Measurements from ENCODE around the gene CILP. TPM values are rescaled to one million over a fixed set of nuclear protein-coding genes. Genes with fewer than 3 reads are reported as not detected.
A peak's percentile ranks its signal among the peaks of the same experiment; 100 is the strongest.

The CILP gene
- total and polyA plus RNA-seq, 2 of the 13 experiments (the other 11 are each of a cell fraction or from before 2014, with no cell fraction given): 0.03 TPM; not detected in 1

- POLR2A ChIA-PET: no interaction called here
- BruUV-seq (replicated peaks): no TSS peak
- no peak overlapping the region for H2AFZ ChIP-seq (ENCODE audit: low read length)
- H3K4me2 ChIP-seq (ENCODE audit: low read depth, low read length): no peak overlapping the region
- H4K20me1 ChIP-seq (ENCODE audit: insufficient read depth, low read length): no peaks in the 10 kb centered on the region
- peaks cover 1 to 13% of the 10 kb centered on the region in 2 experiments; a peak in 2 of 5 replicates for H3K27me3 ChIP-seq (ENCODE audit: control insufficient read depth in 1 of 2, insufficient read depth in 2 of 2, low read length in 2 of 2)
- no peak for FAIRE-seq
- H3K4me1 ChIP-seq (ENCODE audit: insufficient read depth, low read length): peaks cover 14% of the 10 kb centered on the region
- H3K9me3 ChIP-seq (ENCODE audit: low read length): no peaks in the 10 kb centered on the region
- no peaks in the 10 kb centered on the region for H3K79me2 ChIP-seq (ENCODE audit: insufficient read depth, low read length)
- no peaks in the 10 kb centered on the region for H3K36me3 ChIP-seq (replicated peaks in 1 of 2; ENCODE audit: control insufficient read depth in 1 of 2, insufficient read depth in 2 of 2, low read length in 2 of 2)
- no peak overlapping the region for H3K4me3 ChIP-seq (replicated peaks in 1 of 3; ENCODE audit: insufficient read depth in 1 of 3, low read depth in 2 of 3, low read length in 3 of 3)
- DNase-seq (ENCODE audit: low spot score): no peak
- no peak overlapping the region for H3K9ac ChIP-seq (ENCODE audit: insufficient read depth, low read depth, low read length)
- H3K27ac ChIP-seq (ENCODE audit: extremely low read length, insufficient read depth, low read length): no peak overlapping the region
- intact Hi-C loops (cut with micrococcal nuclease; ENCODE audit: unreplicated experiment) (no loop called here), in situ Hi-C loops (cut with HindIII; ENCODE audit: extremely low pct_ligation_motif_present, low pct_unique_long_range_greater_than_20kb) (no loop called here)
- WGBS (ENCODE audit: low lambda C conversion rate): 72% methylated on average over 3 of the region's 3 CpGs
- ATAC-seq: no peak
- CTCF ChIA-PET (ENCODE audit: low intra/inter-chr PET ratio, low total read pairs): no interaction called here
- TF ChIP-seq UBTF (CRISPR knock-in tag; IDR thresholded peaks at IDR 0.05): no peak
- TF ChIP-seq MTA3 (CRISPR knock-in tag; IDR thresholded peaks at IDR 0.05): no peak
- TF ChIP-seq HOXA7 (CRISPR knock-in tag; IDR thresholded peaks at IDR 0.05): no peak
Measured at GRCh38 chr15:65219137-65219536, 7.9 kb upstream of the CILP start.

GRCh38 chr15:65217526-65218482 lies 6.5 kb upstream of the CILP start:
- ATAC-seq (no peak; the same call in 2 of the 3 replicates), FAIRE-seq (no peak), DNase-seq (ENCODE audit: low spot score) (no peak)
- no peaks in the 10 kb centered on the region for H4K20me1 ChIP-seq (ENCODE audit: insufficient read depth, low read length)
- H3K4me3 ChIP-seq (replicated peaks in 1 of 3; ENCODE audit: insufficient read depth in 1 of 3, low read depth in 2 of 3, low read length in 3 of 3): no peak overlapping the region
- H3K27me3 ChIP-seq (ENCODE audit: control insufficient read depth in 1 of 2, insufficient read depth in 2 of 2, low read length in 2 of 2): peaks cover 1 to 16% of the 10 kb centered on the region in 2 experiments; a peak in 2 of 5 replicates
- no peaks in the 10 kb centered on the region for H3K36me3 ChIP-seq (replicated peaks in 1 of 2; ENCODE audit: control insufficient read depth in 1 of 2, insufficient read depth in 2 of 2, low read length in 2 of 2)
- H3K79me2 ChIP-seq (ENCODE audit: insufficient read depth, low read length): no peaks in the 10 kb centered on the region
- TF ChIP-seq RFX1 (IDR thresholded peaks at IDR 0.05) (peak; percentile 47; the same call in 1 of the 2 replicates), MLLT10 (CRISPR knock-in tag; IDR thresholded peaks at IDR 0.05) (no peak)
- 34% methylated on average over 7 of the region's 10 CpGs for WGBS (ENCODE audit: low lambda C conversion rate)
- H3K9ac ChIP-seq (ENCODE audit: insufficient read depth, low read depth, low read length): no peak overlapping the region
- H2AFZ ChIP-seq (ENCODE audit: low read length): no peak overlapping the region
- ChIA-PET POLR2A (interaction anchor here (0.6 kb wide), 1 partner anchor 27 kb away, joined by 3 read pairs; no protein-coding TSS in a partner anchor), CTCF (ENCODE audit: low intra/inter-chr PET ratio, low total read pairs) (no interaction called here)
- intact Hi-C loops (cut with micrococcal nuclease; ENCODE audit: unreplicated experiment) (no loop called here), in situ Hi-C loops (cut with HindIII; ENCODE audit: extremely low pct_ligation_motif_present, low pct_unique_long_range_greater_than_20kb) (no loop called here)
- H3K27ac ChIP-seq (ENCODE audit: extremely low read length, insufficient read depth, low read length): no peak overlapping the region
- H3K4me1 ChIP-seq (ENCODE audit: insufficient read depth, low read length): peaks cover 21% of the 10 kb centered on the region
- no TSS peak for BruUV-seq (replicated peaks)
- no peak overlapping the region for H3K4me2 ChIP-seq (ENCODE audit: low read depth, low read length)
- H3K9me3 ChIP-seq (ENCODE audit: low read length): no peaks in the 10 kb centered on the region
